Stimulated activated CD4-positive, alpha-beta T cell treated with anti-CD3 and anti-CD28 coated beads, Interleukin-4, amount 100 ng/mL, for 24 hours (primary cell): ENCODE measurements around the gene DUT.
A peak's percentile ranks its signal among the peaks of the same experiment; 100 is the strongest.

Source experiments
- DNase-seq: peaks from one replicate; pipeline ENCODE4 v3.0.0-alpha.2; 2020

The DUT gene

DNA sequence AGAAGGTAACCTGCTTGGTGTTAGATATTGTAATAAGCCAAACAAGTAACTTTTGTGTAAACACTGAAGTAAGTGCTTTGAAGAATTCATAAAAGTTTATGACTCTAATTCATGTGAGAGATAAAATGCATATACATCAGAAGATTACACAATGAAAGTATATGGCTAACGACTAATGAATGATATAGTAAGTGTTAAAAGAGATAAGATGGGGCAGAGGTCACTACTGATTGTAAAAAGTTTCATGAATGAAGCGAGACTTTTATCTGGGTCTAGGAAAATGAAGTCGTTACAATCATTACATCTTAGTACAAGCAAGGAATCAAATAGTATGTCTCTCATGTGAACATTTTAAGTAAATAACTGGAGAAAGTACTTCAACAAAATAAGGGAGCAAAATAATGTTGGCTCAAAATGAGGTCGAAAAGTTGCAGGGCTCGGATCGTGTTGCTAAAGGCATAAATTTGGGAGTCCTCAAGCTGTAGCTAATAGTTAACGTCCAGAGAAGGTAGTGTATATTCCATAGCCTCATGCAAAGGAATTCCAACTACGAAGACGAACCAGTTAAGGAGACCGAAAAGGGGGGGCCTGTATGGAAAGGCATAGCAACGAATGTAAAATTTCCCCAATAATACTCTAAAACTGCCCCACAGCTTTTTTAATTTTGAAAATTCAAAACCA lies 984 bp upstream of the DUT start:
- DNase-seq, result no peak

GRCh38 chr15:48331796-48332641 lies 790 bp downstream of the DUT start:
- DNase-seq, result peak; percentile 77

- DNase-seq, result peak; percentile 9
These were observed 1.4 kb downstream of the DUT start for GRCh38 chr15:48332642-48333034.

- no peak for DNase-seq
These were observed 2.3 kb downstream of the DUT start for GRCh38 chr15:48333540-48333939.

GRCh38 chr15:48334260-48334659 lies 3.0 kb downstream of the DUT start:
- DNase-seq, result no peak

DNA sequence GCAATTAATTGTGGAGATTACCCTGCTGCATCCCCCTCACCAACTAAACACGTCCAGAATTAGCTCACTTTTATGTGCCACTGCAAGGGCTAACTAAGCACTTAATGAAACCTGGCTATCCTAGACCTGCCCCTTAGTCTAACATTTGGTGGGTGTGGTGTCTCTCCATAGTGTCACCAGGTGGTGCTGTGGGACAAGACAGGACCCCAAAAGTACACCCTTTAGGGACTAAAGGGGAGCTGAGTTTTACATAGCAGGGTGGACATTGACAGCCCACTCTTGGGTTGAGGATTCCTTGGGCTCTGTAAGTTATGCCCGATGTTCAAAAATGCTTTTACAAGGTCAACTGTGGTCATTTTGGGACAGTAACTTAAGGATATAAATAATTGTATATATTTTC lies 5.7 kb downstream of the DUT start:
- peak; percentile 4 for DNase-seq

GRCh38 chr15:48337607-48338006 lies 6.4 kb downstream of the DUT start:
- DNase-seq, result no peak

- DNase-seq, result no peak
These were observed 8.9 kb downstream of the DUT start for GRCh38 chr15:48340111-48340510.

DNA sequence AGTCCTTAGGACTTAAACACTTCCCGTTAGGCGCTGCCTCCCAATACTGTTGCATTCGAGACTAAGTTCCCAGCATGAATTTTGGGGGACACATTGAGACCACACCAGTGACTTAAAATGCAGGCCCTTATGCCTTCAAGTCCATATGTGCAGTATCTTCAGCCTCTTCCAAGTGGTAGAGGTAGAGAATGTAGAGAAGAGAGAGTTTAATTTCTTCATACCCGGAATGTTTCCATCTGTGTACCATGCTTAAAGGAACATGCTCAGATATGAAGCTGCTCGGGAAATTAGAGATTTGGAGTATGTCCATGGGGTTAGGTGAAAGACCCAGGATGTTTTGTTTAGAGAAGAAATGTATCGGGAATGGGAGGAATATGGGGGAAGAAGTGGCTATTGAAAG lies 12.6 kb downstream of the DUT start:
- DNase-seq, result no peak

GRCh38 chr15:48345516-48345915 lies 14.3 kb downstream of the DUT start:
- DNase-seq, result no peak

DNA sequence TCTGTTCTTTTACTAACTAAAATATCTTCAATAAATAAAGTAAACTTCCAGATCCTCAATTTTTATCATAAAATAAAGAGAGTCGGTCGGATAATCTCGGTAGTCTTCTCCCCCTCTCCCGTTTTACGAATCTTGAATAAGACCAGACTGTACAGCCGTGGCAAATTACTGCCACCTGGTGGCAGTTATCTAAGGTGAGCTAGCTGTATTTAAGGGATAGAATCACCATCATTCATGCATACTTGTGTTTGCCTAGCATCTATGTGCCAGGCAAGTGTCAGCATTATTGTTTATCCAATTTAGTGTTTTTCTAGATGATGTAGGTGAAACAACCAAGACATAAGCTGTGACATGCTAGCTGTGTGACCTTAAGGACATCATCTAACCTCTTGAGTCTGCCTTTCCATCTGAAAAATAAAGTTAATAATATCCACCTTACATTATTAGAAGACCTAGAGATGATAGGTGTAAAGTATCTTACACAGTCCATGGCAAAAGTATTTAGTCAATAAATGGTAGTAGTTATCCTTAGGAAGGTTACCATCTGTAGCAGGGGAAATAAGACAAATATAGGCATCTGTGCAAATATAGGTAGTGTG lies 21.3 kb downstream of the DUT start:
- peak; percentile 57 for DNase-seq

DNA sequence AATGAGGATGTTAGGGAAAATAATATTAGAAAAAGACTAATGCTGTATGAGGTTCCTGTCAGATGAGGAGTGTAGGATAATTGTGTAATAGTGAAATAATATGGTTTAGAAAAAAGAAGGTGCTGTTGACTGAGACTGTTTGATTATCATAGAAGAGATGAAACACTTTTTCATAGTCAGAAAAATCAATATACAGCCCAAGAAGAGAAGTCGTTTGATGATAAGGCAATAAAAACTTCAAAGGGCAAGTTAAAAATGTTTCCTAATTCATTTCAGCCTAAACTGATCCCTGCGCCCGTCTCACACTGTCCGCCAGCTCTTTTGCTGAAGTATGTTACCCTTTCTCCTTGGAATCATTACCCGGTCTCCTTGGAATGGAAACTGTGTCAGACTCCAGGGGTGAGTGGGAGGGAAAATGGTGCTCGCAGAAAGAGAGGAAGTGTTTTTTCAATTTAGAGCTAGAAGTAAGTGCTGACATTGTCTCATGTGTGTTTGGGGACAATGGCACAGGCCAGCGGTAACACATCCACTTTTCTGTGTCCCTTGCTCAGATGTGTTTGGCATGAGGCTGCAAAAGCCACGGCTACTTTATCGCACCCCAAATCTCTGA lies 23.6 kb downstream of the DUT start:
- no peak for DNase-seq

DNA sequence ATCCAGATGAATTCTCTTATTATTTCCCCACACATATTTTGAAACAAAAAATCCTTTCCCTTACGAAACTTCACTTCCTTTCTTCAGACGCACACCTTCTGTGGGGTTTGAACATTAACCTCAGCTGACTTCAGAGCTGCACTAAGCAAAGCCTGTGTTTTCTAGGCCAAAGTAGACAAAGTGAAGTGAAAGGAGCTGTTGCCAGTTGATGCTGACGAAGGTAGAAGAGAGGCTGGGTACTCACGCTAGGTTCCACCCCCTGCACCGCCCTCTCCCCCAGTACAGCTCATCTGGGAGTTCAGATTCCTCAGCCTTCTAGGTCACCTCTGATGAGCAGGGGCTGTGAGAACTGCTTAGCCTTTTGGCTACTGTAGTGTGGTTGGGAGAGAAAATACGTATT lies 24.1 kb downstream of the DUT start:
- DNase-seq, result no peak

GRCh38 chr15:48358229-48359152 lies 27.3 kb downstream of the DUT start:
- DNase-seq, result no peak

DNA sequence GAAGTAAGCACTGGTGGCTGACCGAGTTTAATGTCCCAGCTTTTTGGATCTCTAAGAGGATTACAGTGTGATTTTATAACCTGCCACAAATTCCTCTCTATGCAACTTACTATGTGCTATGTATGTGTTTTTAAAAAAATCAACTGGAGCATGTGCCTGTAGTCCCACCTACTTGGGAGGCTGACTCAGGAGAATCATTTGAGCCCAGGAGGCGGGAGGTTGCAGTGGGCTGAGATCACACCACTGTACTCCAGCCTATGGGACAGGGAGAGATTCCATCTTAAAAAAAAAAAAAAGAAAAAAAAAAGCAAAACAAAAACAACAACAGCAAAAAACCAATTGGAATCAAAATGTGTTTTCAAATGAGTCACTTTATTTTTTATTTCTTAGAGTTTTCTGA lies 29.6 kb downstream of the DUT start:
- no peak for DNase-seq

DNA sequence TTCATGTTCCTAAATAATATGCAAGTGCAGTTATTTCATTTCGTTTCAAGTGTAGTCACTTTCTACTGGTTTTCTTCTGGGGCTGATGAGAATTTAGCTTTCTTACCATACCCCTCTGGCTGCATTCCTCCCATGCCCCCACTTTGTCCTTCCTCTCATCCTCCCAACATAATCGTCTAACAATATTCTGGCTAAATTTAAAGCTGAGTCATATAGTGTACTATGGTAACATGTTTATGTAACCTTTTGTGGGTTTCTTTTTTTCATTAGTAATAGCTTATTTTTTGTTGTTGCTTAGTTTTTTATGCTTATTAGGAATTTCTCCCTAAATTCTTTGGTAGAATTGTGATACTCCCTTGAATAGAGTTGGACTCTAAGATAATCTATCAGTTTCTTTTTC lies 30.5 kb downstream of the DUT start:
- no peak for DNase-seq

DNA sequence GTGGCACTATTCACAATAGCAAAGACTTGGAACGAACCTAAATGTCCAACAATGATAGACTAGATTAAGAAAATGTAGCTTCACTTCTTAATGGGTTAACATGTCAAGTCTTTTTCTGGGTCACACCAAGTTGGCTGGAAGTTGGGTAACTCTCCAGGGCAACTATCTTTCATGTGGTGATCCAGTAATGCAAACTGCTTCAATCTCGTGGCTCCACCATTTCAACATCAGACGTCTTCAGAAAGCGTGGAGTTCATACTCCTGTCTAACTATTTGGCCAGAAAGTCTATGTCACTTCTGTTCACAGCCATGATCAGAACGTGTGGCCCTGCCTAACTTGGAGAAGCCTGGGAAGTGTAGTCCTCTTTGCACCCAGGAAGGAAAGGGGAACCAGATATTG lies 32.2 kb downstream of the DUT start:
- DNase-seq, result no peak

GRCh38 chr15:48365575-48365974 lies 34.3 kb downstream of the DUT start:
- DNase-seq, result no peak

GRCh38 chr15:48366584-48367312 lies 35.5 kb downstream of the DUT start:
- no peak for DNase-seq

DNA sequence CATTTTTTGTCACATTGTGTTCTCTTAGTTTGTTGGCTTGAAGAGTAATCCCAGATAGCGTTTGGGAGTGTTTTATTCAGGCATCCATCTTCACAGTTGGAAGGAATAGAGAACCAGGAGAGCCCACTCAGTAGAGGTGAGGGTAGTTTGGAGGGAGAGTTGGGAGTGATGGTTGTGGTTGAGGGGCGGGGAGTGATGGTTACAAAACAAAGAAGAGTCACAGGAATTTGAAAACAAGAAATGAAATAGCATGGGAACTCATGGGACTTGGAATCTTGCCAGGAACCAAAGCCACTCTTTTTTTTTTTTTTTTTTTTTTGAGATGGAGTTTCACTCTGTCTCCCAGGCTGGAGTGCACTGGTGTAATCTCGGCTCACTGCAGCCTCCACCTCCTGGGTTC lies 36.3 kb downstream of the DUT start:
- no peak for DNase-seq

DNA sequence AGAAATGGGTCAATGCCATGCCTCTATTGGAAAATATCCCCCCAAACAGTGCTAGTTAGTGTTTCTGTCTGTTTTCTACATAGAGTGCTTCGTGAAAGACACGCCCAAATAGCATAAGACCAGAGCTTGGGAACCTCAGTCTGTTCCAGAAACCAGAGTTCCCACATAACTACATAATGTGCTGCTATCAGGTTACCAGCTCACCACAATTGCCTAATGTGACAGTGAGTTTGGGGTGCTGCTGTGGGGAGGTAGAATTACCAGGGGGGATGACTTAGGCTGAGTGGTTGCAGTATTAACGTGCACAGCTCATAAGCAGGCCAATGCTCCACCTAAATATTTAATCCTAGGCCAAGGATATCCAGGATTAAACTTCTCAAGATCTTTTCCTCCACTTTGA lies 39.2 kb downstream of the DUT start:
- no peak for DNase-seq

- no peak for DNase-seq
These were observed 40.3 kb downstream of the DUT start for GRCh38 chr15:48371550-48371949.
